Endothelial cell of umbilical vein (primary cell): Measurements from ENCODE around the gene MCTP1. TPM values are rescaled to one million over a fixed set of nuclear protein-coding genes. Genes with fewer than 3 reads are reported as not detected.
A peak's percentile ranks its signal among the peaks of the same experiment; 100 is the strongest.
"Not testable (repeated sequence)": the region's sequence is repeated elsewhere in the genome, so short reads cannot be mapped to it uniquely, and the experiment has no call there.

Experiments
- BruUV-seq: library from RNA; stranded (reverse); fragments of 400-500 nt; replicated peaks from 2 replicates; lab custom pipeline; 2021; lab: Mats Ljungman, UMichigan
- CTCF ChIA-PET: fragments of 300-600, 350-600 bp; sonication (Branson Sonifier 250); formaldehyde crosslinking; loops from one replicate; lab custom pipeline; 2021; ENCODE audit warnings: antibody characterized with exemption, inconsistent platforms; lab: Charles Lee
- POLR2A ChIA-PET: fragments of 300-600, 350-600 bp; sonication (Branson Sonifier 250); formaldehyde crosslinking; loops from one replicate; lab custom pipeline; 2021; ENCODE audit warnings: antibody characterized with exemption, inconsistent platforms; lab: Charles Lee
- DNase-seq: peaks from one replicate; pipeline ENCODE4 v3.0.0-alpha.2; 2011; ENCODE audit warnings: low read depth, low spot score
- FAIRE-seq: peaks from 2 replicates; lab custom pipeline; 2011; peaks lifted over from hg19 to GRCh38; lab: Jason Lieb, UNC
- H2AFZ ChIP-seq: 2 replicates; pipeline ENCODE4 v1.6.0; 2012; ENCODE audit warnings: low read depth, low read length, control low read depth, inconsistent platforms
- H3K27ac ChIP-seq: 2 replicates; pipeline ENCODE4 v1.5.1; 2011; ENCODE audit warnings: low read depth, mild to moderate bottlenecking, control low read depth, low read length, moderate library complexity; ENCODE audit not compliant: insufficient read depth
- H3K27me3 ChIP-seq, 2 experiments: 2 replicates each; pipeline versions ENCODE4 v1.6.0 to v1.6.1; 2011; ENCODE audit warnings: low read length in 2 of 2, mixed read lengths in 1 of 2; ENCODE audit not compliant: control insufficient read depth in 2 of 2, insufficient read depth in 2 of 2
- H3K36me3 ChIP-seq, 2 experiments: 2 replicates in 1 of 2; 3 replicates in 1 of 2; pipeline ENCODE4 v1.5.1; 2011; ENCODE audit warnings: low read length in 2 of 2, mild to moderate bottlenecking in 1 of 2, moderate library complexity in 1 of 2; ENCODE audit not compliant: control insufficient read depth in 2 of 2, insufficient read depth in 2 of 2; ENCODE audit errors: extremely low read depth in 1 of 2
- H3K4me1 ChIP-seq: 3 replicates; pipeline ENCODE4 v1.5.1; 2011; ENCODE audit warnings: mild to moderate bottlenecking, low read length; ENCODE audit not compliant: control insufficient read depth, insufficient read depth; ENCODE audit errors: extremely low read depth
- H3K4me2 ChIP-seq: 2 replicates; pipeline ENCODE4 v1.6.1; 2011; ENCODE audit warnings: low read length, control low read depth, mixed read lengths; ENCODE audit not compliant: insufficient read depth
- H3K4me3 ChIP-seq, 3 experiments: fragments of 200-600 bp in 1 of 3; sonication (generic), shearing (Covaris generic) in 1 of 3; replicated peaks in 1 of 3; 2 replicates each; pipeline ENCODE4 v1.5.1; 2011 to 2016; ENCODE audit warnings: control low read depth in 3 of 3, low read length in 3 of 3, mild to moderate bottlenecking in 2 of 3, inconsistent platforms in 1 of 3, low read depth in 1 of 3, moderate library complexity in 1 of 3; ENCODE audit not compliant: insufficient read depth in 1 of 3
- H3K79me2 ChIP-seq: 2 replicates; pipeline ENCODE4 v1.6.0; 2012; ENCODE audit warnings: low read length, inconsistent platforms; ENCODE audit not compliant: control insufficient read depth, insufficient read depth
- H3K9ac ChIP-seq: replicated peaks from 2 replicates; pipeline ENCODE3; 2011; ENCODE audit warnings: low read length, control low read depth; ENCODE audit not compliant: insufficient read depth; ENCODE audit errors: extremely low read depth
- H3K9me1 ChIP-seq: replicated peaks from 3 replicates; pipeline ENCODE4 v1.6.0; 2011; ENCODE audit warnings: mild to moderate bottlenecking, low read length; ENCODE audit not compliant: control insufficient read depth, insufficient read depth; ENCODE audit errors: extremely low read depth
- H3K9me3 ChIP-seq: replicated peaks from 2 replicates; pipeline ENCODE4 v1.5.1; 2012; ENCODE audit warnings: low read length, inconsistent platforms; ENCODE audit not compliant: control insufficient read depth, insufficient read depth
- H4K20me1 ChIP-seq: replicated peaks from 2 replicates; pipeline ENCODE3; 2011; ENCODE audit warnings: mild to moderate bottlenecking, low read length; ENCODE audit not compliant: control insufficient read depth, insufficient read depth; ENCODE audit errors: extremely low read depth
- CTCF ChIP-seq, 2 donors: IDR thresholded peaks; 1 replicate in 1 of 2; 2 replicates in 1 of 2; pipeline ENCODE4 v1.5.1; 2011; ENCODE audit warnings: low read length in 2 of 2, mild to moderate bottlenecking in 2 of 2, moderate library complexity in 2 of 2, control low read depth in 1 of 2, inconsistent platforms in 1 of 2, low read depth in 1 of 2; ENCODE audit not compliant: insufficient read depth in 1 of 2; ENCODE audit errors: extremely low read depth in 1 of 2
- EZH2 ChIP-seq: IDR thresholded peaks from 2 replicates; pipeline ENCODE4 v1.6.1; 2012; ENCODE audit warnings: borderline replicate concordance, low read depth, mild to moderate bottlenecking, moderate library complexity, low read length, inconsistent platforms; ENCODE audit not compliant: severe bottlenecking
- JUN ChIP-seq: IDR thresholded peaks from 2 replicates; pipeline ENCODE4 v1.6.1; 2011; ENCODE audit warnings: borderline replicate concordance, low read depth; ENCODE audit not compliant: insufficient read length, insufficient read depth
- MAX ChIP-seq: IDR thresholded peaks from 2 replicates; pipeline ENCODE4 v1.6.1; 2011; ENCODE audit not compliant: insufficient read depth, insufficient read length
- POLR2AphosphoS5 ChIP-seq: IDR thresholded peaks from 2 replicates; pipeline ENCODE4 v1.6.1; 2012; ENCODE audit warnings: low read depth, mild to moderate bottlenecking, control low read depth, low read length, moderate library complexity; ENCODE audit not compliant: insufficient read depth
- dilution Hi-C: fragments of 300-500 bp; cut with MboI; formaldehyde crosslinking; loops from one replicate; pipeline ENCODE4 v1.15.0; 2019; ENCODE audit warnings: low sequenced_read_pairs; ENCODE audit not compliant: extremely low pct_ligation_motif_present
- intact Hi-C: fragments of 100-400 bp; cut with micrococcal nuclease; formaldehyde crosslinking; loops from one replicate; pipeline ENCODE4 v1.10.0; 2022
- polyA plus RNA-seq, 4 experiments: library from polyadenylated mRNA; depleted of rRNA in 3 of 4; stranded (reverse) in 3 of 4; unstranded in 1 of 4; fragments of >200 nt; gene quantifications; 2 replicates each; pipeline versions ENCODE4 v1.2.1 to v1.2.3, GENCODE V29; 2011 to 2012; ENCODE audit warnings: missing spikeins in 1 of 4
- total RNA-seq: library from RNA; stranded (reverse); gene quantifications from 2 replicates; pipeline ENCODE4 v1.2.3, GENCODE V29; 2021

The MCTP1 gene
- total and polyA plus RNA-seq, 2 donors (not counting 3 experiments of a cell fraction or from before 2014, with no cell fraction given) = 79.3 to 203 TPM

DNA sequence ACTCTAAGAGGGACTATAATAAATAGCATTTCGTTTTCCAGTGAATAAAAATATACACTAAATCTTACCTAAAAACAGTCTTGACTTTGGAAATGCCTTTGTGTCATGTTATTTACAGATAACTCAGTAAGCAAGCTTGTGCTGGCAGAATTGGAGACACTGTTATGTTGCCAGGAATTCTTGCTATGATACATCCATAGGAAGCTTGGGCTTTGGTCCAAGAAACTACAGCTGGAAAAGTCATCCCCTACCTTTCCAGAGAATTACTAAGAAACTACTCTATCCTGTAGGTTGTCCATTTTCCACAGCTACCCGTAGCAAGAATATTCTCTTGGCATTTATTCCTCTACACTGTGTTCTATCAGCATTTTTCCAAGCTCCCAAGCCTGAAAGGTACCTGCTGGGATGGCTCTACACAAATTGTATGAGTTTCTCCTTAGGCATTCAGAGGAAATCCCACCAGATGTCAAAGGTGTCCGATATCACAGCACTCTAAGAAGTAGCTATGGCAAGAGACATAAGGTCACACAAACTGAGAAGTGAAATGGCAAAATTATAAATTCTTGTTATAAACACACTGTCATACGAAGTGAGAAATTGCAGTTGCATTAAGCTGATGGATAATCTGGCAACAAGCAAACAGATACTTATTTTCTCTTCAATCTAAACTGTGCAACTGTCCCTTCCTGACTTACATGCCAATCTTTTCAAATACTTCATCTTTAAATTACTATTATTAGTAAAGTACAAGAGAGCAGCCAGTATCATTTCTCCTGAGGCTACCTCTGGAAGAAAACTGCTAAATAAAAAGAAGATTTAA is 68.5 kb downstream of the MCTP1 start:
- Histone ChIP-seq H3K4me1 (peaks cover 27% of the 10 kb centered on the region), H2AFZ (no peak overlapping the region), H3K27me3 (no peaks in the 10 kb centered on the region), H3K9me1 (no peaks in the 10 kb centered on the region), H3K9ac (peak overlapping the region; percentile 39), H3K4me2 (peak overlapping the region; percentile 2), H3K27ac (peak overlapping the region; percentile 91), H4K20me1 (no peaks in the 10 kb centered on the region), H3K79me2 (no peaks in the 10 kb centered on the region), H3K36me3 (no peaks in the 10 kb centered on the region), H3K4me3 (no peak overlapping the region), H3K9me3 (no peaks in the 10 kb centered on the region)
- peak; percentile 73 for FAIRE-seq
- dilution Hi-C loops (no loop called here), intact Hi-C loops (loop anchor here (1.0 to 2.0 kb wide), 2 partner anchors 22 to 140 kb away; no protein-coding TSS in a partner anchor)
- CTCF ChIA-PET = interaction anchor here (0.7 to 1.5 kb wide), 7 partner anchors 11 to 247 kb away, joined by 3 to 10 read pairs (median 5); no protein-coding TSS in a partner anchor
- BruUV-seq = TSS peak; percentile 88
- peak; percentile 79 for DNase-seq
- POLR2A ChIA-PET = interaction anchor here (1.4 kb wide), 1 partner anchor 22 kb away, joined by 4 read pairs; no protein-coding TSS in a partner anchor
- no peak for TF ChIP-seq EZH2
- TF ChIP-seq JUN = peak; percentile 28
- TF ChIP-seq POLR2AphosphoS5 = peak; percentile 30
- no peak for TF ChIP-seq CTCF (IDR thresholded peaks at IDR 0.05; ENCODE audit: extremely low read depth in 1 of 2, insufficient read depth in 1 of 2, low read depth in 1 of 2, low read length in 2 of 2)
- TF ChIP-seq MAX = no peak

GRCh38 chr5:95207811-95208210 is 77.1 kb downstream of the MCTP1 start:
- H3K4me1 ChIP-seq, H3K27me3 ChIP-seq, CTCF ChIA-PET, H3K36me3 ChIP-seq, dilution Hi-C loops, H3K79me2 ChIP-seq, H3K4me2 ChIP-seq, H3K27ac ChIP-seq, DNase-seq, H4K20me1 ChIP-seq, H2AFZ ChIP-seq, H3K4me3 ChIP-seq, H3K9me1 ChIP-seq, H3K9me3 ChIP-seq, intact Hi-C loops, BruUV-seq, POLR2A ChIA-PET, H3K9ac ChIP-seq, FAIRE-seq: not testable (repeated sequence)
